HFF-Myc (cell line): ENCODE data around the gene TMEM134.
"Not testable (repeated sequence)": the region's sequence is repeated elsewhere in the genome, so short reads cannot be mapped to it uniquely, and the experiment has no call there.

Source experiments
- DNase-seq: peaks from one replicate; pipeline ENCODE4 v3.0.0-alpha.2; 2011; ENCODE audit warnings: low read depth; ENCODE audit errors: extremely low read depth
- H3K4me3 ChIP-seq: replicated peaks from 2 replicates; pipeline ENCODE4 v1.5.1; 2011; ENCODE audit warnings: low read depth, mild to moderate bottlenecking, control low read depth, low read length
- CTCF ChIP-seq: IDR thresholded peaks from 2 replicates; pipeline ENCODE4 v1.5.1; 2012; ENCODE audit warnings: mild to moderate bottlenecking, low read depth, low read length, control low read depth; ENCODE audit errors: missing control alignments

Gene TMEM134

GRCh38 chr11:67489203-67489884, 20.3 kb upstream of the TMEM134 start:
- no peak for DNase-seq
- no peak for TF ChIP-seq CTCF
- no peak overlapping the region for H3K4me3 ChIP-seq

GRCh38 chr11:67486481-67487195, 17.6 kb upstream of the TMEM134 start:
- TF ChIP-seq CTCF: no peak
- no peak overlapping the region for H3K4me3 ChIP-seq
- DNase-seq: no peak

GRCh38 chr11:67485873-67486361, 16.9 kb upstream of the TMEM134 start:
- not testable (repeated sequence) for DNase-seq, H3K4me3 ChIP-seq

- no peak for TF ChIP-seq CTCF
- no peak overlapping the region for H3K4me3 ChIP-seq
- no peak for DNase-seq
Measured at GRCh38 chr11:67484847-67485311, 15.8 kb upstream of the TMEM134 start.

- DNase-seq: no peak
- no peak for TF ChIP-seq CTCF
Measured at GRCh38 chr11:67483831-67484665, 15.0 kb upstream of the TMEM134 start.

GRCh38 chr11:67482827-67483798, 14.1 kb upstream of the TMEM134 start, which contains the start of gene AIP:
TSS of gene AIP (plus strand) at chr11:67483026. CDS start at chr11:67483159, 133 bp downstream.
- peak within 1 kb of the TSS; percentile 57 for H3K4me3 ChIP-seq
- peak; percentile 97 for DNase-seq
- TF ChIP-seq CTCF: no peak

More at GRCh38 chr11:67483831-67484665, 15.0 kb upstream of the TMEM134 start:
- H3K4me3 ChIP-seq: peak overlapping the region; percentile 57
